Kidney epithelial cell (primary cell): Measurements from ENCODE around the gene BANP. TPM values are rescaled to one million over a fixed set of nuclear protein-coding genes. Genes with fewer than 3 reads are reported as not detected.
"Not testable (repeated sequence)": the region's sequence is repeated elsewhere in the genome, so short reads cannot be mapped to it uniquely, and the experiment has no call there.

ENCODE experiments used
- DNase-seq: peaks from one replicate; pipeline ENCODE4 v3.0.0-alpha.2; 2010; ENCODE audit warnings: low read depth
- H3K27me3 ChIP-seq: 2 replicates; pipeline ENCODE4 v1.6.0; 2011; ENCODE audit warnings: low read length; ENCODE audit not compliant: control insufficient read depth, insufficient read depth
- H3K36me3 ChIP-seq: 2 replicates; pipeline ENCODE4 v1.5.1; 2011; ENCODE audit warnings: low read length; ENCODE audit not compliant: control insufficient read depth, insufficient read depth
- H3K4me3 ChIP-seq: 2 replicates; pipeline ENCODE4 v1.5.1; 2011; ENCODE audit warnings: low read depth, mild to moderate bottlenecking, control low read depth, low read length
- total RNA-seq: library from RNA; depleted of rRNA; stranded (reverse); fragments of >200 nt; gene quantifications from 2 replicates; pipeline ENCODE4 v1.2.3, GENCODE V29; 2015
- TF ChIP-seq, protein P1 (sequence below): IDR thresholded peaks from 2 replicates; pipeline ENCODE4 v1.5.1; 2011; ENCODE audit warnings: mild to moderate bottlenecking, moderate library complexity, low read length, control low read depth, inconsistent platforms; ENCODE audit not compliant: insufficient read depth, poor library complexity, severe bottlenecking

Gene BANP
- total RNA-seq, 1 donor from 2014 or later: 25.9 TPM

DNA sequence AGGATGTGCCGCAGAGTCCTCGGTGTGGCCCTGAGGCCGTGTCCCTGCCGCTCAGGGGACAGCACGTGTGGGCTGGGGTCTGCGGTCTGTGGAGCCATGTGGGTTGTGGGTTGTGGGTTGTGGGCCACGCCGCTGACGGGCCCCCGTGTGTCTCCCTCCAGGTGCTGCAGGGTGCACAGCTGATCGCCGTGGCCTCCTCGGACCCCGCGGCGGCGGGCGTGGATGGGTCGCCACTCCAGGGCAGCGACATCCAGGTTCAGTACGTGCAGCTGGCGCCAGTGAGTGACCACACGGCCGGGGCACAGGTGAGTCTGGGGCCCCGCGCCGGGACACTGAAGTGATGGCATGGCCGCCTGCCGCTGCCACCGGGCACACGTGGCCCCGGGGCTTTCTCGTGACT lies 120.7 kb downstream of the BANP start:
- H3K36me3 ChIP-seq: no peaks in the 10 kb centered on the region
- no peak for DNase-seq
- H3K27me3 ChIP-seq: no peaks in the 10 kb centered on the region
- no peak overlapping the region for H3K4me3 ChIP-seq
- TF ChIP-seq, protein P1, sequence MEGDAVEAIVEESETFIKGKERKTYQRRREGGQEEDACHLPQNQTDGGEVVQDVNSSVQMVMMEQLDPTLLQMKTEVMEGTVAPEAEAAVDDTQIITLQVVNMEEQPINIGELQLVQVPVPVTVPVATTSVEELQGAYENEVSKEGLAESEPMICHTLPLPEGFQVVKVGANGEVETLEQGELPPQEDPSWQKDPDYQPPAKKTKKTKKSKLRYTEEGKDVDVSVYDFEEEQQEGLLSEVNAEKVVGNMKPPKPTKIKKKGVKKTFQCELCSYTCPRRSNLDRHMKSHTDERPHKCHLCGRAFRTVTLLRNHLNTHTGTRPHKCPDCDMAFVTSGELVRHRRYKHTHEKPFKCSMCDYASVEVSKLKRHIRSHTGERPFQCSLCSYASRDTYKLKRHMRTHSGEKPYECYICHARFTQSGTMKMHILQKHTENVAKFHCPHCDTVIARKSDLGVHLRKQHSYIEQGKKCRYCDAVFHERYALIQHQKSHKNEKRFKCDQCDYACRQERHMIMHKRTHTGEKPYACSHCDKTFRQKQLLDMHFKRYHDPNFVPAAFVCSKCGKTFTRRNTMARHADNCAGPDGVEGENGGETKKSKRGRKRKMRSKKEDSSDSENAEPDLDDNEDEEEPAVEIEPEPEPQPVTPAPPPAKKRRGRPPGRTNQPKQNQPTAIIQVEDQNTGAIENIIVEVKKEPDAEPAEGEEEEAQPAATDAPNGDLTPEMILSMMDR: no peak

DNA sequence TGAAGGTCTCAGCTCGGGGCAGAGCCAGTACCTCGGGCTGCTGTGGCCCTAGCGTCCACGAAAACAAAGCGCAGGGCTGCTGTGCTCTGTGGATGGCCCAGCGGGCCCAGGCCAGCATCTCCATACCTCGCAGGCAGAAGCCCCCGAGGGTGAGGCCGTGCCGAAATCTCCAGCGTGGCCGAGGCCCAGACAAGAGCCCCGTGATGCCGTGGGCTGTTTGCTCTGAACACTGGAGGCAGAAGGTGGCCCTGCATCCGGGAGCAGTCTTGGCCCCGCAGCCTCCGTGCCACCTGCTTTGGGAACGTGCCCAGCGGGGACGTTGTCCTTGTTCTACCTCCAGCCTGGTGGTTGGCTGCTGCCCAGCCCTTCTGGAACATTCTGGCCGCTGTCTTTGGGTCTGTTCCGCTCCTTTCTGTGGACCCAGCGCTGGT lies 121.4 kb downstream of the BANP start:
- DNase-seq: no peak
- H3K4me3 ChIP-seq: no peak overlapping the region
- TF ChIP-seq, protein P1: no peak
- no peaks in the 10 kb centered on the region for H3K27me3 ChIP-seq
- no peaks in the 10 kb centered on the region for H3K36me3 ChIP-seq

DNA sequence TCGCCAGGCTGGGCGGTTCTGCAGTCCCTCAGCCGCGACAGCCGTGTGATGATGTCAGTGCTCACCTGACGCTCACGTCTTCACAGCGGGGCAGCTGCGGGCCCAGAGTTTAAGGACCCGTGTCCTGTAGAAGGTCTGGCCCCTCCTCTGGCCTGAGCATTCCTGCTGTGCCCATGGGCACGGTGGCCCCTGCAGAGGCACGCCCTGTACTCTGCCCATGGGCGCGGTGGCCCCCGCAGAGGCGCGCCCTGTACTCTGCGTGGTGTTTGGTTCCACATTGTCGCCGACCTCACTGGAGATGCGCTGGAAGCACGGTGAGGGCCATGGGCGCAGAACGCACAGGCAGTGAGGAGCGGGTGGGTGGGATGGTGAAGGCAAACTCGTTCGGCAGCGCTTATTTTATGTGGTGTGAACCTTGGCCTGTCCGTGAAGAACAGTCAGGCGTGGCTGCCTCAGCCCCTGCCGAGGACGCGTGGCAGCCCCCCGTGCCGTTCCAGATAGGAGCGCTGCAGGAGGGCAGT lies 122.0 kb downstream of the BANP start:
- Histone ChIP-seq H3K27me3 (no peaks in the 10 kb centered on the region), H3K36me3 (no peaks in the 10 kb centered on the region), H3K4me3 (no peak overlapping the region)
- TF ChIP-seq, protein P1: no peak
- DNase-seq: no peak

DNA sequence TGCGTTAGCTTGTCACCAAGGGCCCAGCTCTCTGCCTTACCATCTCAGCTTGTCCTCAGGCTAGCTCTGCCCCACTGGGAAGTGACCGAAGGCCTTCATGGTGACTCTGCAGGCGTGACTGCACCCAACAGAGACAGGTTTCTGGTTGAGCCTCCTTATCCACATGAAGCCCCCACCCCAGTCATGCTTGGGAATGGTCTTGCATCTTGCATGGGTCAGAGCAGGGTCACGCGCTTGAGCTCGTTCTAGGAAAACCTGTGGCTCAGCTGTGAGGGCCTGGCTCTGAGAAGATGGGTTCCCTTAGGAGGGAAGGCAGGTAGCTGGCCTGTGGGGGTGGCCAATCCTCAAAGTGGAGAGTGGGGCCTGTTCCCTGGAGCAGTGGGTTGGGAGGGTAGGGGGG lies 122.8 kb downstream of the BANP start:
- no peak for DNase-seq
- no peaks in the 10 kb centered on the region for H3K27me3 ChIP-seq
- H3K4me3 ChIP-seq: no peak overlapping the region
- TF ChIP-seq, protein P1: no peak
- no peaks in the 10 kb centered on the region for H3K36me3 ChIP-seq

DNA sequence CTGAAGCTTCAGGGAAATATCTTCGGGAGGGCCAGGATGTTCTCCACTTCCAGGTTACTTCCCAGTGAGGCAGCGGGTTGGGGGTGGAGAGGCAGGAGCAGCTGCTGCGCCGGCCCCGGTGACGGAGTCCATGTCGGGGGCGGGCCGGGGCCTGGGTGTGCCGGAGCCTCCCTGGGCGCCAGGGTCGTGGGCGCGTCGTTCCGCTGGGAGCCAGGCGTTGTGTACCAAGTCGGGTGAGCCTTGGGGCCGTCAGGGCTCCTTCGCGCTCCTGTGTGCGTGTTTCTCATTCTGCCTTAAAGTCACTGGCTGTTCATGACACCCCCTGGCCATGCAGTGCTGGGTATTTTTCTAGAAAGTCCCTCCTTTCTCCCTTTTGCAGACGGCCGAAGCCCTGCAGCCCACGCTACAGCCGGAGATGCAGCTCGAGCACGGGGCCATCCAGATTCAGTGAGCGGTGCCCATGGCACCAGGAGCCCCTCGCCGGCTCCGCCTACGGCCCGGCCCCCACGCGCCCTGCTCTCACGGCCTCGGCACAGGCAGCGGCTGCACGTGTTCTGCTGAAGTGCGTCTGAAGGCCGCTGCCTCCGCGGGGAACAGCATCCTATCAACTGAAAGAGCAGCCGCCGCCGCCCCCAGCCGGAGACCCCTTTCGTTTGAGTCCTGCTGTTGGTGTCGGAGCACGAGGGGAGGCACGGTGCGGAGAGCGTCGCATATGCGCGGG lies 125.1 kb downstream of the BANP start:
- TF ChIP-seq, protein P1: no peak
- Histone ChIP-seq H3K36me3 (no peaks in the 10 kb centered on the region), H3K4me3 (no peak overlapping the region), H3K27me3 (no peaks in the 10 kb centered on the region)
- no peak for DNase-seq

DNA sequence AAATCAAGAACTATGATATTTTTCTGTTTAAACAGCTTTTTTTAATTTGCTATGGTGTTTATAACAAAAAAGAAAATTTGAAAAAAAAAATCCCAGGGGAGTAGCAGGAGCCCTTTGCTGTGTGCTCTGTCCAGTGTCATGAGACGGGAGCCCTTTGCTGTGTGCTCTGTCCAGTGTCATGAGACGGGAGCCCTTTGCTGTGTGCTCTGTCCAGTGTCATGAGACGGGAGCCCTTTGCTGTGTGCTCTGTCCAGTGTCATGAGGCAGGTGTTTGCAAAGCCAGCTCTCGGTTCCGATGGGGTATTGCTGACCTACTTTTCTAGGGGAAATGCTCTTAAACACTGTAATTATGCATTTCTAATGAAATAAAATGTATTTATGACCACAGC lies 125.7 kb downstream of the BANP start:
- H3K36me3 ChIP-seq, H3K4me3 ChIP-seq, H3K27me3 ChIP-seq, DNase-seq: not testable (repeated sequence)
